ENCODE data around the gene FKBP1A.

Gene FKBP1A

GRCh38 chr20:1396702-1397101 is 3.8 kb upstream of the FKBP1A start:
- TF ChIP-seq NFIC (IDR thresholded peaks at IDR 0.05) (no peak), TAF1 (IDR thresholded peaks at IDR 0.05; ENCODE audit: low read depth) (no peak), MAX (IDR thresholded peaks at IDR 0.05) (no peak), CREB1 (IDR thresholded peaks at IDR 0.05; ENCODE audit: low read depth) (no peak), FOXM1 (IDR thresholded peaks at IDR 0.05; ENCODE audit: borderline replicate concordance, low read depth) (no peak), CEBPB (IDR thresholded peaks at IDR 0.05) (no peak), TEAD4 (IDR thresholded peaks at IDR 0.05) (no peak)
- TF ChIP-seq, protein P1, sequence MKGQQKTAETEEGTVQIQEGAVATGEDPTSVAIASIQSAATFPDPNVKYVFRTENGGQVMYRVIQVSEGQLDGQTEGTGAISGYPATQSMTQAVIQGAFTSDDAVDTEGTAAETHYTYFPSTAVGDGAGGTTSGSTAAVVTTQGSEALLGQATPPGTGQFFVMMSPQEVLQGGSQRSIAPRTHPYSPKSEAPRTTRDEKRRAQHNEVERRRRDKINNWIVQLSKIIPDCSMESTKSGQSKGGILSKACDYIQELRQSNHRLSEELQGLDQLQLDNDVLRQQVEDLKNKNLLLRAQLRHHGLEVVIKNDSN (IDR thresholded peaks at IDR 0.05) = no peak

- TF ChIP-seq, protein P1 (IDR thresholded peaks at IDR 0.05) = no peak
- TF ChIP-seq EP300 (IDR thresholded peaks at IDR 0.05; ENCODE audit: borderline replicate concordance) (no peak), FOXM1 (IDR thresholded peaks at IDR 0.05; ENCODE audit: borderline replicate concordance, low read depth) (no peak), ZBTB7A (IDR thresholded peaks at IDR 0.05; ENCODE audit: low read depth) (no peak), NFIC (IDR thresholded peaks at IDR 0.05) (no peak), CEBPB (IDR thresholded peaks at IDR 0.05) (no peak), CREB1 (IDR thresholded peaks at IDR 0.05; ENCODE audit: low read depth) (no peak), TAF1 (IDR thresholded peaks at IDR 0.05; ENCODE audit: low read depth) (no peak)
These were observed 3.4 kb upstream of the FKBP1A start for GRCh38 chr20:1396264-1396663.

- TF ChIP-seq FOXM1 (IDR thresholded peaks at IDR 0.05; ENCODE audit: borderline replicate concordance, low read depth) (no peak), EP300 (IDR thresholded peaks at IDR 0.05; ENCODE audit: borderline replicate concordance) (no peak), CREB1 (IDR thresholded peaks at IDR 0.05; ENCODE audit: low read depth) (no peak), RAD21 (IDR thresholded peaks at IDR 0.05; ENCODE audit: low read depth) (no peak), EGR1 (IDR thresholded peaks at IDR 0.05) (no peak), TEAD4 (IDR thresholded peaks at IDR 0.05) (no peak), ZBTB7A (IDR thresholded peaks at IDR 0.05; ENCODE audit: low read depth) (no peak), CEBPB (IDR thresholded peaks at IDR 0.05) (no peak)
- TF ChIP-seq, protein P1 (IDR thresholded peaks at IDR 0.05) = no peak
These were observed 1.8 kb upstream of the FKBP1A start for GRCh38 chr20:1394686-1395085.

- TF ChIP-seq TCF12 (IDR thresholded peaks at IDR 0.05; ENCODE audit: low read depth) = no peak
- no peak for TF ChIP-seq TEAD4 (IDR thresholded peaks at IDR 0.05)
- no peak for TF ChIP-seq ZBTB7A (IDR thresholded peaks at IDR 0.05; ENCODE audit: low read depth)
- TF ChIP-seq EGR1 (IDR thresholded peaks at IDR 0.05) = no peak
- TF ChIP-seq NFIC (IDR thresholded peaks at IDR 0.05) = no peak
- TF ChIP-seq, protein P2, sequence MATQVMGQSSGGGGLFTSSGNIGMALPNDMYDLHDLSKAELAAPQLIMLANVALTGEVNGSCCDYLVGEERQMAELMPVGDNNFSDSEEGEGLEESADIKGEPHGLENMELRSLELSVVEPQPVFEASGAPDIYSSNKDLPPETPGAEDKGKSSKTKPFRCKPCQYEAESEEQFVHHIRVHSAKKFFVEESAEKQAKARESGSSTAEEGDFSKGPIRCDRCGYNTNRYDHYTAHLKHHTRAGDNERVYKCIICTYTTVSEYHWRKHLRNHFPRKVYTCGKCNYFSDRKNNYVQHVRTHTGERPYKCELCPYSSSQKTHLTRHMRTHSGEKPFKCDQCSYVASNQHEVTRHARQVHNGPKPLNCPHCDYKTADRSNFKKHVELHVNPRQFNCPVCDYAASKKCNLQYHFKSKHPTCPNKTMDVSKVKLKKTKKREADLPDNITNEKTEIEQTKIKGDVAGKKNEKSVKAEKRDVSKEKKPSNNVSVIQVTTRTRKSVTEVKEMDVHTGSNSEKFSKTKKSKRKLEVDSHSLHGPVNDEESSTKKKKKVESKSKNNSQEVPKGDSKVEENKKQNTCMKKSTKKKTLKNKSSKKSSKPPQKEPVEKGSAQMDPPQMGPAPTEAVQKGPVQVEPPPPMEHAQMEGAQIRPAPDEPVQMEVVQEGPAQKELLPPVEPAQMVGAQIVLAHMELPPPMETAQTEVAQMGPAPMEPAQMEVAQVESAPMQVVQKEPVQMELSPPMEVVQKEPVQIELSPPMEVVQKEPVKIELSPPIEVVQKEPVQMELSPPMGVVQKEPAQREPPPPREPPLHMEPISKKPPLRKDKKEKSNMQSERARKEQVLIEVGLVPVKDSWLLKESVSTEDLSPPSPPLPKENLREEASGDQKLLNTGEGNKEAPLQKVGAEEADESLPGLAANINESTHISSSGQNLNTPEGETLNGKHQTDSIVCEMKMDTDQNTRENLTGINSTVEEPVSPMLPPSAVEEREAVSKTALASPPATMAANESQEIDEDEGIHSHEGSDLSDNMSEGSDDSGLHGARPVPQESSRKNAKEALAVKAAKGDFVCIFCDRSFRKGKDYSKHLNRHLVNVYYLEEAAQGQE (IDR thresholded peaks at IDR 0.05; ENCODE audit: low read depth) = no peak
- TF ChIP-seq CEBPB (IDR thresholded peaks at IDR 0.05) = no peak
- no peak for TF ChIP-seq RAD21 (IDR thresholded peaks at IDR 0.05; ENCODE audit: low read depth)
- no peak for TF ChIP-seq FOXM1 (IDR thresholded peaks at IDR 0.05; ENCODE audit: borderline replicate concordance, low read depth)
- no peak for TF ChIP-seq EP300 (IDR thresholded peaks at IDR 0.05; ENCODE audit: borderline replicate concordance)
- TF ChIP-seq, protein P1 (IDR thresholded peaks at IDR 0.05) = no peak
- no peak for TF ChIP-seq CREB1 (IDR thresholded peaks at IDR 0.05; ENCODE audit: low read depth)
- TF ChIP-seq YY1 (IDR thresholded peaks at IDR 0.05; ENCODE audit: low read depth) = no peak
- no peak for TF ChIP-seq MAX (IDR thresholded peaks at IDR 0.05)
- no peak for TF ChIP-seq TAF1 (IDR thresholded peaks at IDR 0.05; ENCODE audit: low read depth)
These were observed 641 bp upstream of the FKBP1A start for GRCh38 chr20:1393507-1393882.

DNA sequence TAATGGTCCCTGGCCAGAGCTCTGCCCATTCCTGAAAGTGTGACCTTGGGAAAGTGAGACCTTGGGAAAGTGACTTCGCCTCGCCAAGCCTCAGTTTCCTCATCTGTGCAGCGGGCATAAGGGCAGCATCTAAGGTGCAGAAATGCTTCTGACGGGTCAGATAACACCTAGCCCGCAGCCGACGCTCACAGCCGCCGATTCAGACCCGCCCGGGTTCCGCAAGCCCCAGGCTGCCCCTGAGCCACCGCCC is 486 bp downstream of the FKBP1A start:
- TF ChIP-seq RAD21 (IDR thresholded peaks at IDR 0.05; ENCODE audit: low read depth) = no peak
- no peak for TF ChIP-seq EP300 (IDR thresholded peaks at IDR 0.05; ENCODE audit: borderline replicate concordance)
- no peak for TF ChIP-seq EGR1 (IDR thresholded peaks at IDR 0.05)
- no peak for TF ChIP-seq TCF12 (IDR thresholded peaks at IDR 0.05; ENCODE audit: low read depth)
- TF ChIP-seq, protein P1 (IDR thresholded peaks at IDR 0.05) = no peak
- no peak for TF ChIP-seq CREB1 (IDR thresholded peaks at IDR 0.05; ENCODE audit: low read depth)
- TF ChIP-seq MAX (IDR thresholded peaks at IDR 0.05) = no peak
- TF ChIP-seq FOXM1 (IDR thresholded peaks at IDR 0.05; ENCODE audit: borderline replicate concordance, low read depth) = no peak
- TF ChIP-seq TEAD4 (IDR thresholded peaks at IDR 0.05) = no peak
- no peak for TF ChIP-seq TAF1 (IDR thresholded peaks at IDR 0.05; ENCODE audit: low read depth)
- no peak for TF ChIP-seq CEBPB (IDR thresholded peaks at IDR 0.05)
- no peak for TF ChIP-seq NFIC (IDR thresholded peaks at IDR 0.05)
- TF ChIP-seq, protein P2 (IDR thresholded peaks at IDR 0.05; ENCODE audit: low read depth) = no peak
- no peak for TF ChIP-seq ZBTB7A (IDR thresholded peaks at IDR 0.05; ENCODE audit: low read depth)
- TF ChIP-seq YY1 (IDR thresholded peaks at IDR 0.05; ENCODE audit: low read depth) = no peak

Data from Ishikawa (cell line).